GM21423 (cell line): Measurements from ENCODE around the gene ADARB1.

Experiments
- ATAC-seq: cut with Tn5 transposase; IDR thresholded peaks from one replicate; pipeline ENCODE4 v1.9.1; 2021; ENCODE audit warnings: mild to moderate bottlenecking, moderate library complexity; ENCODE audit not compliant: unreplicated experiment

ADARB1 gene

GRCh38 chr21:45162809-45163208 is 88.4 kb downstream of the ADARB1 start:
- ATAC-seq: no peak

- ATAC-seq: no peak
These were observed 89.2 kb downstream of the ADARB1 start for GRCh38 chr21:45163413-45164123.

GRCh38 chr21:45164124-45164511 is 89.7 kb downstream of the ADARB1 start:
- no peak for ATAC-seq

GRCh38 chr21:45164838-45165237 is 90.5 kb downstream of the ADARB1 start:
- ATAC-seq: no peak

- no peak for ATAC-seq
These were observed 92.6 kb downstream of the ADARB1 start for GRCh38 chr21:45166931-45167330.

- no peak for ATAC-seq
These were observed 93.4 kb downstream of the ADARB1 start for GRCh38 chr21:45167796-45168222.

- no peak for ATAC-seq
These were observed 94.1 kb downstream of the ADARB1 start for GRCh38 chr21:45168522-45168921.

- ATAC-seq: no peak
These were observed 94.6 kb downstream of the ADARB1 start for GRCh38 chr21:45169001-45169400.

- ATAC-seq: no peak
These were observed 95.3 kb downstream of the ADARB1 start for GRCh38 chr21:45169682-45170081.

GRCh38 chr21:45170987-45171386 is 96.6 kb downstream of the ADARB1 start:
- ATAC-seq: no peak

GRCh38 chr21:45172420-45172819 is 98.0 kb downstream of the ADARB1 start:
- ATAC-seq: no peak

GRCh38 chr21:45175326-45176095 is 101.1 kb downstream of the ADARB1 start:
- ATAC-seq: no peak

GRCh38 chr21:45176141-45176540 is 101.8 kb downstream of the ADARB1 start:
- no peak for ATAC-seq

GRCh38 chr21:45177039-45177438 is 102.7 kb downstream of the ADARB1 start:
- no peak for ATAC-seq

GRCh38 chr21:45178070-45178608 is 103.8 kb downstream of the ADARB1 start:
- no peak for ATAC-seq

- no peak for ATAC-seq
These were observed 104.6 kb downstream of the ADARB1 start for GRCh38 chr21:45178971-45179370.

- no peak for ATAC-seq
These were observed 105.3 kb downstream of the ADARB1 start for GRCh38 chr21:45179568-45180245.

- no peak for ATAC-seq
These were observed 105.8 kb downstream of the ADARB1 start for GRCh38 chr21:45180246-45180599.

GRCh38 chr21:45182958-45183357 is 108.6 kb downstream of the ADARB1 start:
- ATAC-seq: no peak

- no peak for ATAC-seq
These were observed 109.5 kb downstream of the ADARB1 start for GRCh38 chr21:45183852-45184251.

- no peak for ATAC-seq
These were observed 110.5 kb downstream of the ADARB1 start for GRCh38 chr21:45184869-45185268.

- no peak for ATAC-seq
These were observed 112.3 kb downstream of the ADARB1 start for GRCh38 chr21:45186709-45187108.
